Measurements from ENCODE around the gene SUPT4H1. TPM values are rescaled to one million over a fixed set of nuclear protein-coding genes. Genes with fewer than 3 reads are reported as not detected.
"Not testable (repeated sequence)": the region's sequence is repeated elsewhere in the genome, so short reads cannot be mapped to it uniquely, and the experiment has no call there.

The SUPT4H1 gene
- total RNA-seq: 153 and 160 TPM in 2 replicates

DNA sequence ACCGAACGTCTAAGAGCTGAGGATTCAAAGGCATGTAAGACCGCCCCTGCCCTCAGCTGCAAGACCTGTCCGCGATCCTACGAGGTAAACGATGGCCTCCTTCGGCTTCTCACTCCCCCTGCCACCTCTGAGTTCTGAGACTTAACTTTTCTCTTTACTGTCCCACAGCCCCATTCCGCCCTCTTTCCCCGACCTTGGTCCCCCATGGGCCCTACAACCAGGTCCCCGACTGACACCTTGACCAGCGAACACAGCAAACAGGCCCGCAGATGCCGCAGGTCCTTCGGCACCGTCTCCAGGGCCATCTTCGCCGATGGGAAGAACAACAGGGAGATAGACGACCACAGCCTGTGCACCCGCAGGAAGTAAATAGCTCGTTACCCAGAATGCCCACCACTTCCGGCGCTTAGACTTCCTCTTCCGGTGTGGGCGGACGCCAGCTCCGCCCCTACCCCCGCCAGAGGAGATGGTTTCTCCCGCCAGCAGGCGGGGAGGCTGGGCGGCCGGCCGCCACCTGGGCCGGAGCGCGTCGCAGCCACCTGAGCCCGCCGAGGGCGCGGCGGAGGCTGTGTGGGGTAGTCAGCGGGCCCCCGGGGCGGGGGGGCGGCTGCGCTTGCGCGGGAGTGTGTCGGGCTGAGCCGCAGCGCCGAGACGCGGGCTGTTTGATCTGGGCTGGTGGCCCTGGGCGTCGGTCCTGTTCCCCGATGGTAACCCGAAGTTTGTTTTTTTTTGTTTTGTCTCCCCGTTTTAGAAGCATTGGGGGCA, at the start of gene SUPT4H1:
TSS of gene SUPT4H1 (minus strand) at position 371 of the 765 bp plus-strand sequence. CDS start at position 305, 66 bp downstream.
- Mint-ChIP-seq H3K4me1 (ENCODE audit: low read depth) (peaks cover 51% of the 10 kb centered on the region), H3K27me3 (ENCODE audit: low read depth) (no peaks in the 10 kb centered on the region), H3K27ac (peak within 1 kb of the TSS; percentile 98), H3K4me3 (ENCODE audit: low read depth) (peak within 1 kb of the TSS; percentile 100), H3K36me3 (ENCODE audit: low read depth) (peaks cover 74% of the 10 kb centered on the region), H3K9me3 (no peaks in the 10 kb centered on the region)
- peak; percentile 90 for DNase-seq (ENCODE audit: low spot score)
- intact Hi-C loops (cut with micrococcal nuclease): loop anchor here (1.0 to 2.0 kb wide), 3 partner anchors 23 to 65 kb away; partner anchors contain the start of gene RNF43

DNA sequence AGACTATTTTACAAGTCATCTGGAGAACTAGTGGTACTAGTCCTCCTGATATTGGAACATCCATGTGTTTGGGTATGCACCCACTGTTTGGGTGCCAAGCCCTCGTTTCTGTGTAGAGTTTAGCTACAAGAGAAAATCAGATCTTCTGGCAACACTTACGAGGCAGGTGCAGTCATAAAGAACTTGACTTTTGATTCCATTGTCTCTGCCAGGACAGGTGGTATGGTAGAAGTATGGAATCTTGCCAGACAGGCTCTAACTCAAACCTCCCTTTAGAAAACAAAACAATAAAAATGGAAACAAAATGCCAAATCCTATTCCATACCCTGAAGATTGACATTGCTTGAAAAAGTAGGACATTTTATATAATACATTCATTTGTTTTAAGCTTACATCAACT, 49.3 kb upstream of the SUPT4H1 start:
- Mint-ChIP-seq H3K36me3 (ENCODE audit: low read depth) (peaks cover 44% of the 10 kb centered on the region), H3K4me1 (ENCODE audit: low read depth) (peaks cover 50% of the 10 kb centered on the region), H3K4me3 (ENCODE audit: low read depth) (no peak overlapping the region), H3K27me3 (ENCODE audit: low read depth) (no peaks in the 10 kb centered on the region), H3K27ac (no peak overlapping the region), H3K9me3 (no peaks in the 10 kb centered on the region)
- intact Hi-C loops (cut with micrococcal nuclease): no loop called here
- no peak for DNase-seq (ENCODE audit: low spot score)

DNA sequence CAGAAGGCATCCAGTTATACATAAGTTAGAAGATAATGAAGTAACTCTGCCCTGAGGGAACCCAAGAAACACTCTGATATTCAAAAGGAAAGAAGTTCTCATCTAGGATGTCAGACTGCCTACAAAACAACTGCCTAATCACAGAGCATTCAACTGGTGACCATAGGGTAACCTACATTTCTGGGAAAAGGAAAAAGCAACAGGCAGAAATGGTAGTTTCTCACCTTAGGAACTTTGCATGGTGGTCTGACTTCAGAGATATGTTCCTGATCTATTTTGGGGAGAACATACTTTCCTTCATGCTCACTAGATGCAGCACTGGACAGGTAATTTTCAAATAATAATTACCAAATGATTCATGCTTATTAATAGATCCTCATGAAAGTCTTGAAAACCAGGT, 48.8 kb upstream of the SUPT4H1 start:
- H3K36me3 Mint-ChIP-seq (ENCODE audit: low read depth): peaks cover 48% of the 10 kb centered on the region
- no peaks in the 10 kb centered on the region for H3K9me3 Mint-ChIP-seq
- intact Hi-C loops (cut with micrococcal nuclease): no loop called here
- H3K27ac Mint-ChIP-seq: no peak overlapping the region
- H3K4me1 Mint-ChIP-seq (ENCODE audit: low read depth): peaks cover 50% of the 10 kb centered on the region
- DNase-seq (ENCODE audit: low spot score): no peak
- no peak overlapping the region for H3K4me3 Mint-ChIP-seq (ENCODE audit: low read depth)
- no peaks in the 10 kb centered on the region for H3K27me3 Mint-ChIP-seq (ENCODE audit: low read depth)

DNA sequence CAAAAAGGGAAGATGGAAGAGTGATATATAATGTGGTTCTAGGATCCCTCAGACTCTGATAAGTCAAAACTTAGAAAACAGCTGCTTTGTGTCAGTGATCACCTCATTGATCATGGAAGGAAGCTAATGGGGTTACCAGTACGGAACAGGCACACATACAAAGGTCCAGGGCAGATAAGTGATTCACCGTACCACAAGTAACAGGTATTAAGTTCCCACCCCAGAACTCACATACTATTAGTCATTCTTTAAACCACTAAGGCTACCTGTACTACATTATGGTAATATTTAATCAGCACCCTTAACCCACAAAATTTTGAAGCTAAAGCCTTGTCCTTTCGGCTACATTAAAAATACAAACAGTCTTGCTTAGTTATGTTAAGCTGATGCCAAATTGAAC, 48.0 kb upstream of the SUPT4H1 start:
- Mint-ChIP-seq H3K27ac (no peak overlapping the region), H3K4me1 (ENCODE audit: low read depth) (peaks cover 53% of the 10 kb centered on the region), H3K27me3 (ENCODE audit: low read depth) (no peaks in the 10 kb centered on the region), H3K4me3 (ENCODE audit: low read depth) (no peak overlapping the region), H3K36me3 (ENCODE audit: low read depth) (peaks cover 48% of the 10 kb centered on the region), H3K9me3 (no peaks in the 10 kb centered on the region)
- no peak for DNase-seq (ENCODE audit: low spot score)
- intact Hi-C loops (cut with micrococcal nuclease): no loop called here

DNA sequence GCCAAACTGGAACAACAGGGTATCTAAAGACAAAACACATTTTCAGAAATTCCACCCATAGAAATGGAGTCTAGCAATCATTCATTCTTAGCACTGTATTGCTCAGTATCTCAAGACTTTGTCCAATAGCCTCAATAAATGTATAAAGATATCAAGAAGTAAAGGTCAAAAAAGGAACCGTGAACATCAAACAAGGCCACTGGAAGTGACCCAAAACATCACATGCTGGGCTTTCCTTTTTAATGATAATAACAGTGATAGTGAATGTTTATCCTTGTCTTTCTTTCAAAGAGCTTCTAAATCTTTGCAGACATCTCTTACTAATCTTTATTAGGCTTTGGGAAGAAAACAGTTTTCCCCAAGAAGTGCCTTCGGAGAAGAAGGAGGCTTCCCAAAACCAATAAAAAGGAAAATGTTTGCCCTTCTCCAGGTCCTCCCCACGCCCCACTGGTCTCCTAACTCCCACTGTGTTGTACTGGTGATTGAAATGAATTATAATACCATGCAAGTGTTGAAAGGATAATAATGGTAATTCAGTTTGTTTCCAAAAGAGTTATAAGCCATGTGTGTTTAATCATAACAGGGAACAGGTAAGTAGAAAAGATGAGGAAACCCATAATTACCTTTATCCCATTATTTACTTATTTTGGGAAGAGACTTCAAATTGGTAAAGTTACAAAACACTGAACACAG, 46.7 kb upstream of the SUPT4H1 start:
- Mint-ChIP-seq H3K27ac (no peak overlapping the region), H3K9me3 (no peaks in the 10 kb centered on the region), H3K36me3 (ENCODE audit: low read depth) (peaks cover 48% of the 10 kb centered on the region), H3K27me3 (ENCODE audit: low read depth) (no peaks in the 10 kb centered on the region), H3K4me1 (ENCODE audit: low read depth) (peaks cover 57% of the 10 kb centered on the region), H3K4me3 (ENCODE audit: low read depth) (no peak overlapping the region)
- no peak for DNase-seq (ENCODE audit: low spot score)
- intact Hi-C loops (cut with micrococcal nuclease): no loop called here

DNA sequence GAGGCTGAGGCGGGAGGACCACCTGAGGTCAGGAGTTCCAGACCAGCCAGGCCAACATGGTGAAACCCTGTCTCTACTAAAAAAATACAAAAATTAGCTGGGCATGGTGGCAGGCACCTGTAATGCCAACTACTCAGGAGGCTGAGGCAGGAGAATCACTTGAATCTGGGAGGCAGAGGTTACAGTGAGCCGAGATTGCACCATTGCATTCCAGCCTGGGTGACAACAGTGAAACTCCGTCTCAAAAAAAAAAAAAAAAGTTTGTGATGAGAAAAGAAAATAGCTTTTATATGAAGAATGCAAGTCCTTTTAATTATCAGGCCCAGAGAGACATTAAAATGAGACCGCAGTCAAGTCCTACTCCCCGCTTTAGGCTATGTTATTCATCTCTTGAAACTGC, 45.4 kb upstream of the SUPT4H1 start:
- Mint-ChIP-seq H3K36me3 (ENCODE audit: low read depth) (peaks cover 43% of the 10 kb centered on the region), H3K4me1 (ENCODE audit: low read depth) (peaks cover 50% of the 10 kb centered on the region)
- H3K27me3 Mint-ChIP-seq (ENCODE audit: low read depth); H3K27ac Mint-ChIP-seq; intact Hi-C loops (cut with micrococcal nuclease); DNase-seq (ENCODE audit: low spot score); H3K9me3 Mint-ChIP-seq; H3K4me3 Mint-ChIP-seq (ENCODE audit: low read depth): not testable (repeated sequence)

DNA sequence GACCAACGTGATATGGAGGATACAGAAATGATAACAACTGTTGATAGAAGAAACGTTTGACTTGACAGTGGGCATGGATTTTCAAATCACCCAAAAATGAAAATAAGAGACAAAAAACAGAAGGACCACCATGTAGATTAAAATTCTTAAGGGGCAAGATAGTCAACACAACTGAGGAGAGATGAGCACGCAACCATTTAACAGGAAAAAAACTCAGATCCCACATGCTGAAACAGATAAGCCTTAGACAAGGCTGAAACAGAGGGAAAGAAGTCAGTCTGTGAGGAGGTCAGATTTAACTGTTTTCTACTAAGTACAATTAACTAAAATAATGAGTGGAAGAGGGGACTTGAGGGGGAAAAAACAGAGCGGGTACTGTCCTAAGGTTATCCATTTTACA, 44.2 kb upstream of the SUPT4H1 start:
- Mint-ChIP-seq H3K36me3 (ENCODE audit: low read depth) (peaks cover 45% of the 10 kb centered on the region), H3K4me3 (ENCODE audit: low read depth) (no peak overlapping the region), H3K4me1 (ENCODE audit: low read depth) (peaks cover 48% of the 10 kb centered on the region), H3K9me3 (no peaks in the 10 kb centered on the region), H3K27ac (no peak overlapping the region), H3K27me3 (ENCODE audit: low read depth) (no peaks in the 10 kb centered on the region)
- intact Hi-C loops (cut with micrococcal nuclease): no loop called here
- no peak for DNase-seq (ENCODE audit: low spot score)

DNA sequence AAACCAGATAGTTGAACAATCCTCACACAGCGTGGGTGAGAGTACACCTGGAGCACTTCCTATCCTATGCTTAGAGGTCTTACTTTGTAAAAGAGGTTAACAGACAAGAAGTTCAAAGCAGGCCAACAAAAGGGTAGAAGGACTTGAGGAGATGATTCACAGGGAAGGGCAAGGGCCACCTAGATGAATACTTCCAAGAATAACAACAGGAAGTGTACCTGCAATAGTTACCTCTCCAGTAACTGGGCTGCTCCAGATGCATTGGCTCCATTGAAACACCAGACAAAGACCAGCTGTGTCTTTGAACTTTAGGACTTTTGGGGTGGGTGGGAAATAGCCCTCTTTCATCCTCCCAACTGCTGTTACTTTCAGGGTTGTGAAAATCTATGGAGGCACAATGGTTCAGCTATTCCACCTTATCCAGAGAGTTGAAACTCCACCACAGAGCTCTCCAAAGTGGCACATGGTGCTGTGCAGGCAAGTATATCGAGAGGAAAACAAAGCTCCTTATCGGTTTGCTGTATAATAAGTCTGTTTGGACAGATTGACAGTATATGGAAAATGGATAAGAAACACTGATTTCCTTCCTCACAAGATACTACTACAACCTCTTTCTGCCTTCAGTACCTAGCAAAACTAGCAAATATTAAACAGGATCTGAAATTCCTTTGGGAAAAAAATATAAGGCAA, 42.7 kb upstream of the SUPT4H1 start:
- no peak overlapping the region for H3K4me3 Mint-ChIP-seq (ENCODE audit: low read depth)
- H3K9me3 Mint-ChIP-seq: no peaks in the 10 kb centered on the region
- no peaks in the 10 kb centered on the region for H3K27me3 Mint-ChIP-seq (ENCODE audit: low read depth)
- H3K27ac Mint-ChIP-seq: no peak overlapping the region
- peaks cover 47% of the 10 kb centered on the region for H3K4me1 Mint-ChIP-seq (ENCODE audit: low read depth)
- H3K36me3 Mint-ChIP-seq (ENCODE audit: low read depth): peaks cover 48% of the 10 kb centered on the region
- intact Hi-C loops (cut with micrococcal nuclease): no loop called here
- DNase-seq (ENCODE audit: low spot score): no peak

DNA sequence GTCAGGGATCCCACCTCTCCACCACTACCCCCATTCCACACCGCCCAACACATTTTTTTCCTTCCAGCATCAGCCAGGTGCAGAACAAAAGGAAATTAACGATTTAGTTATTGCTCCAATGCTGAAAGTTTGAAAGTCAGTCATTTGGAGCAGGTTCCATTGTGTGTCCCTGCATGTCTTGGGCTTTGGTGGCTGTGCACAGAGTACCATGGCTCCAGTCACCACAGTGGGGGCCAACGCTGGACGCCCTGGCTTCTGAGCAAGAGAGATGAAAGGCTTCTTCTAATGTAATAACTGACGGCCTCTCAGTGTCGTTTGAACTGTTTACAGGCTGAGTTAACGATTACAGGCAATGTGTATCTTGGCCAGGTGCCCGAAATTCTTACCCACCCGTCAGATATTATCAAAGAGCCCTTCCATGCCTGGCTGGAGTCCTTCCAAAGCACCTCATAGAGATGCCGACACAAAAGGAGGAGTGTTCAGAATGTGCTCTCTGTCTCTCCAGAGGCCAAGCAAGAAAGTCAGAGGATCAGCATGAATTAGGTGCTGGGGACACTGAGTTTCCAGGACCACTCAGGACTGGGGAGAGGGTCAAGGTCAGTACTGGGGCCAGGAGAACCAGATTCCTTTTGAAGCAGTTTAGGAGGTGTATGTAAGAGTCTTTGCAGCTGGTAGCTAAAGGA, 39.4 kb upstream of the SUPT4H1 start:
- intact Hi-C loops (cut with micrococcal nuclease): no loop called here
- Mint-ChIP-seq H3K36me3 (ENCODE audit: low read depth) (peaks cover 54% of the 10 kb centered on the region), H3K27ac (peak overlapping the region; percentile 14), H3K4me1 (ENCODE audit: low read depth) (peaks cover 63% of the 10 kb centered on the region), H3K9me3 (no peaks in the 10 kb centered on the region), H3K27me3 (ENCODE audit: low read depth) (no peaks in the 10 kb centered on the region), H3K4me3 (ENCODE audit: low read depth) (no peak overlapping the region)
- DNase-seq (ENCODE audit: low spot score): no peak

DNA sequence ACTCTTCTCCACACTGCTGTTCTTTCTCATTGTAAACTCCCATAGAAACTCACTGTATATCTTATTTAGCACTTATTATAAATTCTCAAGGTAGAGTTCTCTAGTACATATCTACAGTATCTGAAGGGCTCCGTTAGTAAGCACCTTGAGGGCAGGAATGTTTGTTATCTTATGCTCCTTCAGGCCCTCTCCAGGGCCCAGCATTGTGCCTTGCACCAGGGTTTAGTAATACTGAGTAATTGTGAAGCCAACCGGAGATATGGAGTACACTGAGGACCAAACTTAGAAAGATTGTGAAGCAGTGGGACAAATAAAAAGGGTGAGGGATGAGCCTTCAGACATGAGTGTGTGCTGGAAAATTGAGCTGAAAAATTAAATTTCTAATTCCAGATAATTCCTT, 38.9 kb upstream of the SUPT4H1 start:
- H3K27me3 Mint-ChIP-seq (ENCODE audit: low read depth): no peaks in the 10 kb centered on the region
- no peak overlapping the region for H3K27ac Mint-ChIP-seq
- intact Hi-C loops (cut with micrococcal nuclease): no loop called here
- no peak overlapping the region for H3K4me3 Mint-ChIP-seq (ENCODE audit: low read depth)
- DNase-seq (ENCODE audit: low spot score): no peak
- H3K4me1 Mint-ChIP-seq (ENCODE audit: low read depth): peaks cover 64% of the 10 kb centered on the region
- H3K9me3 Mint-ChIP-seq: no peaks in the 10 kb centered on the region
- peaks cover 53% of the 10 kb centered on the region for H3K36me3 Mint-ChIP-seq (ENCODE audit: low read depth)

DNA sequence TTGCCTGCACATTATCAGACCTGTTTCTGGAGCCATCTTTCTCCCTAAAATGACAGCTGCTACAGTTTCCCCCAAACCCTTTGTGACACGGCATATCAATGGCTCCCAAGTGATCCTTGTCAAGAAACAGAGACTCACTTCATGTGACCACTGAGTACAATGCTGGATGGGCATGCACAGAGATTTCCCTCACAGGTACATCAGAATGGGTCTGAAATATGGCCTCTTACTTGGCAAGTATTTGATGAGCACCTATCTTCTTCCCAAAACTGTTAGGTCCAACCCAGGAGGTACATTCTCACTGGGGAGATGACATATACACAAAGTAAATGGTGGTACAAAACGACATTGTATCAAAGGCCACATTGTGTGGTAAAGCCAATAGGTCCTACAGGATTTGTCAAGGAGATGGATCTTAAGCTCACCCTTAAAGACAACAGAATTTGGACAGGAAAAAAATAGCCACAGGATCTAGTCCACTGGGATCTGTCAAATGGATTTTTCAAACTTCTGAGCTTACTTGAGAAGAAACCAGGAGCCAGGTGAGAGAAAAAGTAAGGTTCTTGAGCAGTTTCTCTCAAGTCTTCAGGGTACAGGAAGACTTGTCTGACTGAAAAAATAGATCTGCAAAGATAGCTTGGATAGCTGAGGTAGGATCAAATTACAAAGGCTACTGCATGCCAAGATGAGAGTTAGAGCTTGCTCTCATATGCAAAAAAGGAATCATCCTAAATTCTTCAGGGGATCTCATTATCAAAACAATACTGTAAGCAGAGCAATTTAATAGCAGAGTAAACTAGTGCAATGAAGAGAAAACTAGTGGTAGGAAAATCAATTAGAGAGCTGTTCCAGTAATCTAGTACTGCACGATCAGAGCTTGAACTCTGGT, 36.5 kb upstream of the SUPT4H1 start:
- intact Hi-C loops (cut with micrococcal nuclease): no loop called here
- no peaks in the 10 kb centered on the region for H3K9me3 Mint-ChIP-seq
- no peak for DNase-seq (ENCODE audit: low spot score)
- no peak overlapping the region for H3K4me3 Mint-ChIP-seq (ENCODE audit: low read depth)
- no peak overlapping the region for H3K27ac Mint-ChIP-seq
- H3K36me3 Mint-ChIP-seq (ENCODE audit: low read depth): peaks cover 46% of the 10 kb centered on the region
- H3K4me1 Mint-ChIP-seq (ENCODE audit: low read depth): peaks cover 66% of the 10 kb centered on the region
- H3K27me3 Mint-ChIP-seq (ENCODE audit: low read depth): no peaks in the 10 kb centered on the region

DNA sequence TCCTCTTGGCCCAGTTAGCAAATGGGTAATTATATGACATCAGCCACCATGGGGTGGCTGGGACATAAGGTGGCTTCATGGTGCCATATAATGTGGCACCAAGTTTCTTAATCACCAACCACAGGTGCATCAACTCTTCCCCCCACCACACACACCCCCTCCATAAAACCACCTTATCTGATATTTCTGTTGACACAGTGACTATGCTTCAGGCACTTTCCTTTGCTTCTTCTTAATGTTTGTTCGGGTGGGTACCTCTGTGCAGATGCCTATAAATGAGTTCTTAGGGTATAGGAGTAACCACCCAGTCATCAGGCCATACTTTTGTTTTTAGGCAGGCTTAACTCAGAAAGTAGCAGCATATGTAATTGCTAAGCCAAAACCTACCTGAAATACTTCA, 35.8 kb upstream of the SUPT4H1 start:
- intact Hi-C loops (cut with micrococcal nuclease): loop anchor here (1.0 kb wide), 1 partner anchor 14 kb away; no protein-coding TSS in a partner anchor
- H3K27ac Mint-ChIP-seq: peak overlapping the region; percentile 61
- peaks cover 69% of the 10 kb centered on the region for H3K4me1 Mint-ChIP-seq (ENCODE audit: low read depth)
- no peak overlapping the region for H3K4me3 Mint-ChIP-seq (ENCODE audit: low read depth)
- no peaks in the 10 kb centered on the region for H3K27me3 Mint-ChIP-seq (ENCODE audit: low read depth)
- no peaks in the 10 kb centered on the region for H3K9me3 Mint-ChIP-seq
- DNase-seq (ENCODE audit: low spot score): no peak
- peaks cover 45% of the 10 kb centered on the region for H3K36me3 Mint-ChIP-seq (ENCODE audit: low read depth)

Measured in activated T-helper 2 cell treated with anti-CD3 and anti-CD28 coated beads, Interferon-gamma antibody, Interleukin-2, Interleukin-4, amounts not matched to agents 10 μg/mL and 5 μg/mL and 100 μg/mL, durations not matched to agents 14 hours and 24 hours and 36 hours (primary cell).